ACHN (cell line): ENCODE results near the gene TTYH2.

Experiments used
- DNase-seq: peaks from one replicate; pipeline ENCODE4 v3.0.0-alpha.2; 2015
- in situ Hi-C: cut with HindIII; loops from 2 replicates; pipeline ENCODE4 v1.10.0; 2017; ENCODE audit warnings: low sequenced_read_pairs, low pct_ligation_motif_present, low pct_unique_long_range_greater_than_20kb

TTYH2 gene

DNA sequence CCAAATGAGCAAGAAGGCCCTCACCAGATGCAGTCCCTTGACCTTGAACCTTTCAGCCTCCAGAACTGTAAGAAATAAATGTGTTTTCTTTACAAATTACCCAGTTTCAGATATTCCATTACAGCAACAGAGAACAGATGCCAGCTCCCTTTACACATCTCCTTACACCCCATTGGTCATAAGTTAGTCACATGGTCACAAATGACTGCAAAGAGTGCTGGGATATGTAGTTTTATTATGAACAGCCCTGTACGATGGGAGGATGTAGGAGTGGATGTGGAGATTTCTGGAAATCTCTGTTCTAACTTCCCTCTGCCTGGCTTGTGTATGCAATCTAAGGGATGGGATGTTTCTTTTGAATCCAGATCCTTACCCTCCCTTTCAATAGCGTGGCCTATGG lies 23.2 kb upstream of the TTYH2 start:
- in situ Hi-C loops = no loop called here
- peak; percentile 63 for DNase-seq

DNA sequence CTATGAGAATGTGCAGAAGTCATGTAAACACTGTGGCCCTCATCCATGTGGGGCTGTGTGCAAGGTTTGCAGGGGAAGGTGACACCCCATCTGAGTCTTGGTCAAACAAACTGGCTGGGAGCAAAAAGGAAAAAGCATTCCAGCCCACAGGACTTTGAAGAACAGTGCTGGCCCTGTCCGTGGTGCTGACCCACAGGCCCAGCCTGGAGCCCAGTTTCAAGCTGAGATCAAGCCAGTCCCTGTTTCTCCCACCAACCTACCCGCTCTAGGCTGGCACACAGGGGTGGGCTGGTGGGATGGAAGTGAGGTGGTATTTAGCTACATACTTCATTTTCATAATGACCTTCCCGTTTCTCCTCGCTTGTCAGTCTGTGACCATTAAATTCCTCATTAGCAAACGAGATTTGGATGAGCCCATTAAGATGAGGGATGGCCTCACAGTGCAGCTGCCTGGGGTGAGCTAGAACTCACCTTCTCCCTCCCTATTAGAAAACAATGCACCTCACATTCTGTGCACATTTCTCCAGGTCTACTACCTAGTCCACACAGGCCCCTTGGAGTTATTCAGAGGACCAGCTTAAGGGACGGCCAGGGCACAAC lies 22.5 kb upstream of the TTYH2 start:
- DNase-seq = peak; percentile 38
- in situ Hi-C loops = no loop called here

GRCh38 chr17:74192950-74193781 lies 20.2 kb upstream of the TTYH2 start:
- in situ Hi-C loops = no loop called here

DNA sequence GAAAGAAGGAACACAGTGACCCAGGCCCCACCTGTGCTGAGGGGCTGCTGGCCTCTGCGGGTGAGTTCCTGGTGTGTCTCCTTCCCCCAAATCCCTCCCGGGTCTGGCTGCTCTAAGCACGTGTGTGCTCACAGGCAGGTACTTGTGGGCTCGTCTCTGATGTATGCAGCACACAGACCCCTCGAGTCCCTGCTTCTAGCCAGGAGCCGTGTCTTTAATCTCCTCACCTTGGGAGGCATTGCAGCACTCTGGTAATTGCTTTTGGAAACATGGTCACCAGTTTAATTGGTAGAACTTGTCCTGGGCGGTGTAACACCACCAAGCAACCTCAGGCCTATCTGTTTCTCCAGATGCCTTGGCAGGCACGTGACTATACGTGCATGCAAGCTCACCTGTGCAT lies 18.7 kb upstream of the TTYH2 start:
- DNase-seq = no peak
- in situ Hi-C loops = no loop called here

More at GRCh38 chr17:74192950-74193781, 20.2 kb upstream of the TTYH2 start:
- DNase-seq = peak; percentile 39

DNA sequence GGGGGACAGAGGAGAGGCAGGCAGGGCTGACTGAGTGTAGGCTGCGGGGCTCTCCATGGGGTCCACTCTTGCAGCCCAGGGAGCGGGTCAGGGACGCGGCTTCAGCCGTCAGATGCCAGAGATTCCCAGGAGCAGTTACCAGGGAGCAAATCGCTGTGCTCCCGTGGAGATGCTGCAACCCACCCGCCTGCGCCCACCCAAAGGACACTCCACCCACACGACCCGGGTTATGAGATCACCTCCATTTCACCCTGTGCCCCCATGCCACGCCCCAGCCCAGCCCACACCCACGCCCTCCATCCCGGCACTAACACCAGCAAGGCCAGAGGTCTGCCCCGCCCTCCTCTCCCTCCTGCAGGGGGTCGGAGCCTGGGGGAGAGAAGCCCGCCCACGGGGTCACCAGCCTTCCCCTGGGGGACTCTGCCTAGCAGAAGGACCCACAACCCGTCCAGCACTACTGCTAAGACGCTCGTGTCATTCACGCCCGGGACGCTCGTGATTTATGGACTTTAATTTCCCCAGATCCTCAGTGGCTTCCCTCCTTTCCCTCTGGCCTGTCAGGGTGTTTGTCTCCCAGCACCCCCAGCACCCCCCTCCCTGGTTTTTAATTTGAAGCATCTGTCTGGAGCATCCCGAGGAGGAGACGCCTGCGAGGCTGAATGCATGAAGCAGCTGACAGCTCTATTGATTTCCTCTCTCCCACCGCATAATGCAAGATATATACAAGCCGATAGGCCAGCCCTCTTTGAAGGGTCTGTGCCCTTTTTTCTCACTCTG lies 16.6 kb upstream of the TTYH2 start:
- in situ Hi-C loops = no loop called here

GRCh38 chr17:74197801-74198200 lies 15.6 kb upstream of the TTYH2 start:
- in situ Hi-C loops = no loop called here
- DNase-seq = no peak

More for the DNA sequence above, 16.6 kb upstream of the TTYH2 start:
- DNase-seq = no peak

DNA sequence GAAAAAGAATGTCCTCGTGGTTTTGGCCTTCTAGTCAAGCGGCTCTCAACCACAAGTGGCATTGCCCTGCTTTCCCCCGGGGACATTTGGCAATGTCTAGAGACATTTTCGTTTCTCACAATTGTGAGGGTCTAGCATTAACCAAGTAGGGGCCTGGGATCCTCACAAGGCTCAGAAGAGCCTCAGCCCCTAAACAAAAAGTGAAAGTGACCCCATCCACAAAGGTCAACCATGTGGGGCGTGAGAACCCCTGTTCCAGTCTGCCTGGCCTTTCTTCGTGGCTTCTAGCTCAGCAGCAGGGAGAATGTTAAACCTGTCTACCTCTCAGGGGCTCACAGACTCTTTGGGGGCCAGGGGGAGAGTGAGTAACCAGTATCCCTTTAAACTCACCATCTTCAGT lies 14.7 kb upstream of the TTYH2 start:
- in situ Hi-C loops = no loop called here
- DNase-seq = no peak

DNA sequence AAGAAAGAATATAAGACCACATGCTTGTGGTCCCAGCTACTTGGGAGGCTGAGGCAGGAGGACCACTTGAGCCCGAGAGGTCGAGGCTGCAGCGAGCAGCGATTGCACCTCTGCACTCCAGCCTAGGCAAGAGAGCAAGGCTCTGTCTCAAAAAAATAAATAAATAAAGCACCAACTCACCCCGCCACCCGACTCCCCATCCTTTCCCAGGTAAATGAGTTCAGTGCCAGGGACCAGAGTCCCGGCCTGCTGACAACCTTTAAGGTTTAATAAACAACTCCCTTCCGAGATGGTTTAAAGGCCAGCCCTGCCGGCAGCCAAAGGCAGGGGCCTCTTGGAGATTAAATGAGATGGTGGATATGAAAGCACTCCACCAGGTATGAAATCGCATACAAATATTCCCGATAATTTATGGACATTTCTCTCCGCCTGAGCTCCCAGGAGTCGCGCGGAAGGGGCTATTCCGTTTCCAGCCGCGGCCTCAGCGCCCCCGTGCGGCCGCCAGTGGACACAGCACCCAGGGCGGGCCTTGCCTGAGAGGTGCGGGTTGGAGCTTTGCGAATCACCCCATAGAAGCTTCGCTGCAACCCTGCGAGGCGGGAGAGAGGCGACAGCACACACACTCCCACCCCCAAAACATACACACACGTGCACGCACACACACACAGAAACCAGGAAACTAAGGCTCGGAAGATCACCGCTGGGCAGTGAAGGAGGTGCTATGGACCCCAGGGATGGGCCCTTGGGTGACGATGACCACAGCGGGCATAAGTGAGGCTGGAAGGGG lies 13.9 kb upstream of the TTYH2 start:
- in situ Hi-C loops = no loop called here
- peak; percentile 67 for DNase-seq

GRCh38 chr17:74200112-74200511 lies 13.3 kb upstream of the TTYH2 start:
- no peak for DNase-seq
- in situ Hi-C loops = no loop called here

DNA sequence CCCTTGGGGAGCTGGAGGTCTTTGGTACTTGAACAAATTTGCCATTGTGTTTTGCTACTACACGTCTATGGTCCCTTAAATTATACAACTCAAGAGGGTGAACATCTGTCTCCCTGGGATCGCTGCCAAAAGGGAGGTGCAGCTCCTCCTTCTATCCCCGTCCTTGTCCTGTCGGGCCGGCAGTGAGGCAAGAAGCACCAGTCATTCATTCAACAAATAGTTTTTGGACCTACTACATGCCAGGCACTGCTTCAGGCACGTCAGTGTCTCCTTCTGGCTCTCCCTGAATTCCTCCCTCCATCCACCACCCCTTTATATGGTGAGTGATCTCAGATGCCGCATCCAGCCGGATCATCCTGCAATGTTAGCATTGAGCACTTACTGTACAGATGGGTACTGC lies 12.1 kb upstream of the TTYH2 start:
- in situ Hi-C loops = no loop called here
- DNase-seq = no peak

DNA sequence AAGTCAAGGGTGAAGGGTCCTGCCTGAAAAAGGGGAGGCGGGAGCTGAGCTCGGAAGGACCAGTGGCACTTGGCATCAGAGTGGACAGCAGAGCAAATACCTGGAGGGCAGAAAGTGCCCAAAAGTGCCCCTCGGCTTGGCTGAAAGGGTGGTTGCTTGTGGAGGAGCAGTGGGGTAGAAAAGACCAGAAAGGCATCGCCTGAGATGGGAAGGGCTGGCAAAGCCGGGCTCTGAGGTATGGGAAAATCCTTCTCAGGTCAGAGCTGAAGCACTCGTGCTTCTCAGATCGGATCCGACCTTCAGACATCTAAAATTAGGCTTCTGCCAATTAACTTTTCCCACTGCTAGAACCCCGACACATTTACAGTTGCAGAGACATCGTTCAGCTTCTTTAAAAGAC lies 11.4 kb upstream of the TTYH2 start:
- in situ Hi-C loops = no loop called here

GRCh38 chr17:74202938-74203337 lies 10.4 kb upstream of the TTYH2 start:
- in situ Hi-C loops = no loop called here
- no peak for DNase-seq

More for the DNA sequence above, 11.4 kb upstream of the TTYH2 start:
- DNase-seq = no peak

DNA sequence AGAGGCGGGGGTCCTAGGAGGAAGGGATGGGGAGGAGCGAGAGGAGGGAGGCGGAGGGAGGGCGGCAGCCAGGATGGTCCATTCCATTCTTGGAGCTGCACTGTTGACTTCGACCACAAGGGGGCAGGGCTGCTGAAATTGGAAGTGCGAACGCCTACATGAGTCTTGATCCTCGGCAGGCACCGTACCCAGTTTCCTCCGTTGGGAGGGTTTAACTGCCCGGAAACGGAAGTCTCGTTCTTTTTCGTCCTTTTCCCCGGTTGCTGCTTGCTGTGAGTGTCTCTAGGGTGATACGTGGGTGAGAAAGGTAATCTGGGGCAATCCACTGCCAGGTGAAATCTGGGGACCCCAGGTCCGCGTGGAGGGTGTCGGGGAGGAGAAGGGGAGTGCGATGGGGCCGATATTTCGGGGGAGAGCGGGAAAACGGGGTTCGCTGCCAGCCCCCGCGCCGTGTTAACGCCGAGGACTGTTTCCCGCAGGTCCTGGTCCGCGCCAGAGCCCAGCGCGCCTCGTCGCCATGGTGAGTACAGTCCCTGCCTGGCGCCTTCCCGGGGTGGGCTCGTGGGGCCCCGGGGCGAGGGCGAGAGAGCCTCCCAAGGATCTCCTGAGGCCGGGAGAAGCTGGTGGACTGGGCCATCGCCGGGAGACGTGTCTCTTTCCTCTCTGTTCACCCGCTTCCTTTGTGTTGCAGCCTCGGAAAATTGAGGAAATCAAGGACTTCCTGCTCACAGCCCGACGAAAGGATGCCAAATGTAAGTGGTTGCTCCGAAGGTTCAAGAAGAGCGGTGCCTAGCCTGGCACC lies 9.7 kb upstream of the TTYH2 start, which contains the start of gene RPL38:
Gene RPL38 (plus strand): TSS at position 240 of the 802 bp plus-strand sequence. CDS start 278 bp downstream, at position 518.
- DNase-seq = peak; percentile 98
- in situ Hi-C loops = no loop called here

- in situ Hi-C loops = no loop called here
- DNase-seq = no peak
Observed at GRCh38 chr17:74204474-74204873, 8.9 kb upstream of the TTYH2 start.

DNA sequence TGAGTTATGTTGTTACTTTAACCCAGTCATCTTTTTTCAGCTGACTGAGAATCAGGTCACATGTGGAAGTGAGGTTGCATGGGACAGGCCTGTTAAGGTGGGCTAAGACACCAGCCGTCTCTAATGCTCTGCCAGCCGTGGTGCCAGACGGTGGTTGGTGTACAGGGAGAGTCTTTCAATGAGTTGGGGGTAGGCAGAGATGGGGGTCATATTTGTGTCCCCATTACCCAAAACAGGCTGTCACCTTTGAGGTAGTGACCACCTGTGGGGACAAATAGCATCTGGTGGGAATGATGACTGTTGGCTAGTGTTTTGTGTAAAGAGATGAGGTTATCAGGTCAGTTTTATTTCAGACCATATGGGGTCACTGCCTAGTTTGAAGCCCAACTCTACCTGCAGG lies 8.1 kb upstream of the TTYH2 start:
- DNase-seq = no peak
- in situ Hi-C loops = no loop called here

DNA sequence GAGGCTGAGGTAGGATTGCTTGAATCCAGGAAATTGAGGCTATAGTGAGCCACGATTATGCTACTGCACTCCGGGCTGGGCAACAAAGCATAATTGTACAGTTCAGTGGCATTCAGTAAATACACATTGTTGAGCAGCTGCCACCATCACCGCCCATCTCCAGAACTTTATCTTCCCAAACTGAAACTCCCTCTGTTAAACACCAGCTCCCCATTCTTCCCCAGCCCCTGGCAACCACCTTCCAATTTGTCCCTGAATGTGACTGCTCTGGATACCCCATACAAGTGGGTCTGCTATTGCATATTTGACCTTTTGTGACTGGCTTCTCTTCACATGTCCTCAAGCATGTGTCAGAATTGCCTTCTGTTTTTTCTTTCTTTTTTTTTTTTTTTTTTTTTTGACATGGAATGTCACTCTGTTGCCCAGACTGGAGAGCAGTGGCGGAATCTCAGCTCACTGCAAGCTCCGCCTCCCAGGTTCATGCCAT lies 7.0 kb upstream of the TTYH2 start:
- no peak for DNase-seq
- in situ Hi-C loops = no loop called here

DNA sequence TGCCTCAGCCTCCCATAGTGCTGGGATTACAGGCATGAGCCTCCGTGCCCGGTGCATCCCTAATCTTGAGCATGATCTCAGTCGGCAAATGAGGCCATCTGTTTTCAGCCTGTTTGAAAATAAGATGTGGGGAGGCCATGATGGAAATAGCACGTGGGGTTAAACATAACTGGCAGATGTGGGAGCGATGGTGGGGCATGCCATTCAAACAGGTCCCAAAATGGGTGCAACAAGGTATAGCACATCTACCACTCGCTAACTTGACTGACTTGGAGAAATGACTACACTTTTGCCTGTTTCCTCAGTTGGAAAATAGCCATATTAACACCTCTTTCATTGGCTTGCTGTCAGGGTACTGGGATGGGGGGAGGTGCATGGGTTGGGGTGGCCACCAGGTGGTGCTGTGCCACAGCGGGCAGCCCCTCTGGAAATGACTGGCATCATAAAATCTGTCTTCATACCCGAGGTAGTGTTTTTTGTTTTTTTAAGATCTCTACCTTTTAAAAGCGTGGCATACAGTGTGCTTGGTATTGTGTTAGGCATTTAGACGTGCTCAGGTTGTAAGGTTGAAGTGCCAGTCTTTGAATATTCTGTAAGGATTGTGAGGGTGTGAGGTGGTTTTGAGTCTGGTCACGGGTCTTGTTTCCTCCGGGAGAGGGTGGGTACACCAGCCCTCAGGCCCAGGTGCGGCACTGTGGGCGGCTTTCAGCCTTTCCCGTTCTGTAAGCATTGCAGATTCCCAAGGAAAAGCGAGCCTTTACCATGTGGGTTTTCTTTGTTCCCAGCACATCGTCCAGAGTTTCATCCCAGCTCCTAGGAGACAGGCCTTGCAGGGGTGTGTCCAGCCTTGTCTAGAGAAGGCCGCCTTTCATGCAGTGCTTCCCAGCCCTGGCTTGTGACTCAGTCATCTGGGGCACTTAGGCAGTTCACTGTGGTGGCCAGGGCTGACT lies 2.9 kb upstream of the TTYH2 start:
- in situ Hi-C loops = no loop called here
- DNase-seq = peak; percentile 76
